Stimulated activated naive B cell treated with anti-CD40 and anti-IgM and Interleukin-4, amounts not matched to agents 10 μg/mL and 1 μg/mL and 100 μg/mL, for 72 hours (primary cell): ENCODE data around the gene GPR68.
"Not testable (repeated sequence)": the region's sequence is repeated elsewhere in the genome, so short reads cannot be mapped to it uniquely, and the experiment has no call there.

ENCODE experiments used
- ATAC-seq, 2 donors: fragments of 150-1000 bp; cut with Tn5 transposase; replicated peaks; 2 replicates each; pipeline ENCODE4 v1.10.0; 2021; ENCODE audit warnings: moderate library complexity in 1 of 2
- DNase-seq: peaks from one replicate; pipeline ENCODE4 v3.0.0; 2021
- H3K27ac Mint-ChIP-seq: one replicate; pipeline ENCODE4 v1.8.0; 2022; ENCODE audit warnings: mild to moderate bottlenecking, mixed read lengths
- H3K27me3 Mint-ChIP-seq, 2 donors: one replicate each; pipeline ENCODE4 v1.8.0; 2022; ENCODE audit warnings: mixed read lengths in 2 of 2
- H3K36me3 Mint-ChIP-seq, 2 donors: one replicate each; pipeline ENCODE4 v1.8.0; 2022; ENCODE audit warnings: mixed read lengths in 2 of 2, mild to moderate bottlenecking in 1 of 2
- H3K4me1 Mint-ChIP-seq, 2 donors: one replicate each; pipeline ENCODE4 v1.8.0; 2022; ENCODE audit warnings: mixed read lengths in 2 of 2, mild to moderate bottlenecking in 1 of 2
- H3K4me3 Mint-ChIP-seq, 2 donors: one replicate each; pipeline ENCODE4 v1.8.0; 2022; ENCODE audit warnings: mild to moderate bottlenecking in 2 of 2, mixed read lengths in 2 of 2, moderate library complexity in 1 of 2
- H3K9me3 Mint-ChIP-seq, 2 donors: one replicate each; pipeline ENCODE4 v1.8.0; 2022; ENCODE audit warnings: mixed read lengths in 2 of 2, mild to moderate bottlenecking in 1 of 2

Gene GPR68

GRCh38 chr14:91197631-91198030 is 46.9 kb downstream of the GPR68 start:
- H3K4me1 Mint-ChIP-seq: peaks cover 0 to 3% of the 10 kb centered on the region in 2 donors
- ATAC-seq: no peak

GRCh38 chr14:91195881-91196280 is 48.6 kb downstream of the GPR68 start:
- no peak overlapping the region for H3K27ac Mint-ChIP-seq
- DNase-seq (no peak), ATAC-seq (no peak)
- peaks cover 58 to 73% of the 10 kb centered on the region in 2 donors for H3K36me3 Mint-ChIP-seq
- H3K9me3 Mint-ChIP-seq: no peaks in the 10 kb centered on the region
- H3K27me3 Mint-ChIP-seq: no peaks in the 10 kb centered on the region
- H3K4me3 Mint-ChIP-seq: no peak overlapping the region
- H3K4me1 Mint-ChIP-seq: peaks cover 0 to 3% of the 10 kb centered on the region in 2 donors

More at GRCh38 chr14:91197631-91198030, 46.9 kb downstream of the GPR68 start:
- Mint-ChIP-seq H3K4me3 (no peak overlapping the region), H3K27me3 (no peaks in the 10 kb centered on the region), H3K27ac (no peak overlapping the region), H3K36me3 (peaks cover 56 to 68% of the 10 kb centered on the region in 2 donors), H3K9me3 (no peaks in the 10 kb centered on the region)
- DNase-seq: no peak

GRCh38 chr14:91193069-91193468 is 51.4 kb downstream of the GPR68 start:
- no peak overlapping the region for H3K27ac Mint-ChIP-seq

GRCh38 chr14:91190853-91191252 is 53.7 kb downstream of the GPR68 start:
- Mint-ChIP-seq H3K4me1 (no peaks in the 10 kb centered on the region), H3K4me3 (no peak overlapping the region), H3K36me3 (peaks cover 51 to 64% of the 10 kb centered on the region in 2 donors), H3K27me3 (no peaks in the 10 kb centered on the region), H3K27ac (no peak overlapping the region), H3K9me3 (no peaks in the 10 kb centered on the region)
- DNase-seq (no peak), ATAC-seq (no peak)

More at GRCh38 chr14:91193069-91193468, 51.4 kb downstream of the GPR68 start:
- Mint-ChIP-seq H3K27me3 (no peaks in the 10 kb centered on the region), H3K9me3 (no peaks in the 10 kb centered on the region), H3K36me3 (peaks cover 53 to 67% of the 10 kb centered on the region in 2 donors), H3K4me3 (no peak overlapping the region), H3K4me1 (peaks cover 0 to 3% of the 10 kb centered on the region in 2 donors)
- ATAC-seq: no peak
- no peak for DNase-seq

- Mint-ChIP-seq H3K36me3 (peaks cover 43 to 57% of the 10 kb centered on the region in 2 donors), H3K4me3 (no peak overlapping the region), H3K4me1 (no peaks in the 10 kb centered on the region), H3K27ac (peak overlapping the region; percentile 37), H3K27me3 (no peaks in the 10 kb centered on the region), H3K9me3 (no peaks in the 10 kb centered on the region)
- DNase-seq: no peak
- no peak for ATAC-seq
Observed at GRCh38 chr14:91187271-91187670, 57.2 kb downstream of the GPR68 start.

GRCh38 chr14:91186515-91187066 is 57.9 kb downstream of the GPR68 start:
- peaks cover 42 to 53% of the 10 kb centered on the region in 2 donors for H3K36me3 Mint-ChIP-seq
- no peak overlapping the region for H3K4me3 Mint-ChIP-seq
- H3K27me3 Mint-ChIP-seq: no peaks in the 10 kb centered on the region
- H3K9me3 Mint-ChIP-seq: no peaks in the 10 kb centered on the region
- no peak for DNase-seq
- H3K27ac Mint-ChIP-seq: no peak overlapping the region
- H3K4me1 Mint-ChIP-seq: no peaks in the 10 kb centered on the region
- ATAC-seq: no peak

GRCh38 chr14:91185721-91186120 is 58.8 kb downstream of the GPR68 start:
- Mint-ChIP-seq H3K27ac (no peak overlapping the region), H3K4me1 (no peaks in the 10 kb centered on the region), H3K27me3 (no peaks in the 10 kb centered on the region), H3K36me3 (peaks cover 42 to 52% of the 10 kb centered on the region in 2 donors), H3K9me3 (no peaks in the 10 kb centered on the region), H3K4me3 (no peak overlapping the region)
- DNase-seq (no peak), ATAC-seq (no peak)

GRCh38 chr14:91184559-91184958 is 59.9 kb downstream of the GPR68 start:
- Mint-ChIP-seq H3K4me1 (no peaks in the 10 kb centered on the region), H3K36me3 (peaks cover 33 to 42% of the 10 kb centered on the region in 2 donors), H3K27me3 (no peaks in the 10 kb centered on the region), H3K27ac (no peak overlapping the region), H3K9me3 (no peaks in the 10 kb centered on the region), H3K4me3 (no peak overlapping the region)
- no peak for ATAC-seq
- DNase-seq: no peak

- DNase-seq, H3K9me3 Mint-ChIP-seq, H3K27me3 Mint-ChIP-seq, H3K27ac Mint-ChIP-seq, H3K4me3 Mint-ChIP-seq, ATAC-seq, H3K4me1 Mint-ChIP-seq: not testable (repeated sequence)
- peaks cover 22 to 32% of the 10 kb centered on the region in 2 donors for H3K36me3 Mint-ChIP-seq
Observed at GRCh38 chr14:91182753-91183152, 61.8 kb downstream of the GPR68 start.
